ENCODE measurements around the gene EIF5A2.
"Not testable (repeated sequence)": the region's sequence is repeated elsewhere in the genome, so short reads cannot be mapped to it uniquely, and the experiment has no call there.

The EIF5A2 gene

GRCh38 chr3:170947018-170947769 is 38.8 kb upstream of the EIF5A2 start:
- Histone ChIP-seq H3K4me3 (replicated peaks; ENCODE audit: low read depth, low read length) (no peak overlapping the region), H3K27me3 (replicated peaks; ENCODE audit: control insufficient read depth, insufficient read depth, low read length) (no peaks in the 10 kb centered on the region), H3K36me3 (ENCODE audit: control insufficient read depth, insufficient read depth, low read length) (no peaks in the 10 kb centered on the region)
- DNase-seq (ENCODE audit: extremely low read depth, insufficient read length) = no peak
- TF ChIP-seq CTCF (IDR thresholded peaks at IDR 0.05; ENCODE audit: insufficient read depth, low read length, poor library complexity, severe bottlenecking) = no peak

- Histone ChIP-seq H3K36me3 (ENCODE audit: control insufficient read depth, insufficient read depth, low read length) (no peaks in the 10 kb centered on the region), H3K27me3 (replicated peaks; ENCODE audit: control insufficient read depth, insufficient read depth, low read length) (no peaks in the 10 kb centered on the region; the same call in 1 of the 2 replicates), H3K4me3 (replicated peaks; ENCODE audit: low read depth, low read length) (no peak overlapping the region)
- no peak for TF ChIP-seq CTCF (IDR thresholded peaks at IDR 0.05; ENCODE audit: insufficient read depth, low read length, poor library complexity, severe bottlenecking)
- no peak for DNase-seq (ENCODE audit: extremely low read depth, insufficient read length)
Measured at GRCh38 chr3:170942011-170942410, 33.6 kb upstream of the EIF5A2 start.

GRCh38 chr3:170941551-170941950 is 33.1 kb upstream of the EIF5A2 start:
- no peak for DNase-seq (ENCODE audit: extremely low read depth, insufficient read length)
- no peak overlapping the region for H3K4me3 ChIP-seq (replicated peaks; ENCODE audit: low read depth, low read length)
- H3K36me3 ChIP-seq (ENCODE audit: control insufficient read depth, insufficient read depth, low read length) = no peaks in the 10 kb centered on the region
- H3K27me3 ChIP-seq (replicated peaks; ENCODE audit: control insufficient read depth, insufficient read depth, low read length) = no peaks in the 10 kb centered on the region; the same call in 1 of the 2 replicates
- no peak for TF ChIP-seq CTCF (IDR thresholded peaks at IDR 0.05; ENCODE audit: insufficient read depth, low read length, poor library complexity, severe bottlenecking)

GRCh38 chr3:170933039-170933438 is 24.6 kb upstream of the EIF5A2 start:
- not testable (repeated sequence) for H3K4me3 ChIP-seq (replicated peaks; ENCODE audit: low read depth, low read length); H3K27me3 ChIP-seq (replicated peaks; ENCODE audit: control insufficient read depth, insufficient read depth, low read length); H3K36me3 ChIP-seq (ENCODE audit: control insufficient read depth, insufficient read depth, low read length); DNase-seq (ENCODE audit: extremely low read depth, insufficient read length)

- not testable (repeated sequence) for H3K36me3 ChIP-seq (ENCODE audit: control insufficient read depth, insufficient read depth, low read length)
Measured at GRCh38 chr3:170923553-170923952, 15.1 kb upstream of the EIF5A2 start.

GRCh38 chr3:170918715-170919114 is 10.3 kb upstream of the EIF5A2 start:
- no peak for TF ChIP-seq CTCF (IDR thresholded peaks at IDR 0.05; ENCODE audit: insufficient read depth, low read length, poor library complexity, severe bottlenecking)
- H3K36me3 ChIP-seq (ENCODE audit: control insufficient read depth, insufficient read depth, low read length) = no peaks in the 10 kb centered on the region
- no peaks in the 10 kb centered on the region for H3K27me3 ChIP-seq (replicated peaks; ENCODE audit: control insufficient read depth, insufficient read depth, low read length)
- no peak for DNase-seq (ENCODE audit: extremely low read depth, insufficient read length)
- no peak overlapping the region for H3K4me3 ChIP-seq (replicated peaks; ENCODE audit: low read depth, low read length)

More at GRCh38 chr3:170923553-170923952, 15.1 kb upstream of the EIF5A2 start:
- not testable (repeated sequence) for H3K4me3 ChIP-seq (replicated peaks; ENCODE audit: low read depth, low read length); H3K27me3 ChIP-seq (replicated peaks; ENCODE audit: control insufficient read depth, insufficient read depth, low read length); DNase-seq (ENCODE audit: extremely low read depth, insufficient read length)

DNA sequence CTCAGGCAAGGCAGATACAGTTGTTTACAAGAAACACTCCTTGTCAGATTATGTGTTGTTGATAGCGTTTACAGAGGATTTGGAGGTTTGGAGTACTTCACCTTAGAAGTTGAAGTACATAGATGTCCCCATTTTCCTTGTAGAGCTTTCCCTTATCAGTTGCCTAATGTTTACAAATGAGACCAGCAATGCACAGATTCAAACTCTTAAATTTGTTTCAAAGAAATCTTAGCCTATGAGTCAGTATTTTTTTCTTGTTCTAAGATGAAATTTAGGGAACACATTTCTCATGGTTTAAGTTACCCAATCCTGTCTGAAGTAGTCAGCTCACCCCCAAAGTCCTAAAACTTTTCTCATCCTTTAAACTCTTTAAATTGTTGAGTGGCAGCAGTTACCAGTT is 6.3 kb upstream of the EIF5A2 start:
- Histone ChIP-seq H3K4me3 (replicated peaks; ENCODE audit: low read depth, low read length) (no peak overlapping the region), H3K36me3 (ENCODE audit: control insufficient read depth, insufficient read depth, low read length) (no peaks in the 10 kb centered on the region), H3K27me3 (replicated peaks; ENCODE audit: control insufficient read depth, insufficient read depth, low read length) (no peaks in the 10 kb centered on the region)
- DNase-seq (ENCODE audit: extremely low read depth, insufficient read length) = no peak
- TF ChIP-seq CTCF (IDR thresholded peaks at IDR 0.05; ENCODE audit: insufficient read depth, low read length, poor library complexity, severe bottlenecking) = no peak
